Nephron progenitor cell (in vitro differentiated cells): ENCODE measurements around the gene MFF.

Experiments used
- DNase-seq: peaks from one replicate; pipeline ENCODE4 v3.0.0; 2021
- H3K27ac Mint-ChIP-seq: 2 replicates; pipeline ENCODE4 v1.8.0; 2021; ENCODE audit warnings: mild to moderate bottlenecking, moderate library complexity, mixed read lengths
- H3K27me3 Mint-ChIP-seq: 2 replicates; pipeline ENCODE4 v1.8.0; 2021; ENCODE audit warnings: mild to moderate bottlenecking, low read depth, mixed read lengths; ENCODE audit not compliant: poor library complexity
- H3K36me3 Mint-ChIP-seq: 2 replicates; pipeline ENCODE4 v1.8.0; 2021; ENCODE audit warnings: low read depth, mixed read lengths
- H3K4me1 Mint-ChIP-seq: 2 replicates; pipeline ENCODE4 v1.8.0; 2021; ENCODE audit warnings: mixed read lengths
- H3K4me3 Mint-ChIP-seq: 2 replicates; pipeline ENCODE4 v1.8.0; 2021; ENCODE audit warnings: mild to moderate bottlenecking, moderate library complexity, mixed read lengths
- H3K9me3 Mint-ChIP-seq: 2 replicates; pipeline ENCODE4 v1.8.0; 2021; ENCODE audit warnings: mild to moderate bottlenecking, moderate library complexity, mixed read lengths
- CTCF ChIP-seq: fragments of 200-600 bp; sonication (generic); IDR thresholded peaks from 2 replicates; pipeline ENCODE4 v1.5.0; 2021; ENCODE audit warnings: antibody characterized with exemption

The MFF gene

DNA sequence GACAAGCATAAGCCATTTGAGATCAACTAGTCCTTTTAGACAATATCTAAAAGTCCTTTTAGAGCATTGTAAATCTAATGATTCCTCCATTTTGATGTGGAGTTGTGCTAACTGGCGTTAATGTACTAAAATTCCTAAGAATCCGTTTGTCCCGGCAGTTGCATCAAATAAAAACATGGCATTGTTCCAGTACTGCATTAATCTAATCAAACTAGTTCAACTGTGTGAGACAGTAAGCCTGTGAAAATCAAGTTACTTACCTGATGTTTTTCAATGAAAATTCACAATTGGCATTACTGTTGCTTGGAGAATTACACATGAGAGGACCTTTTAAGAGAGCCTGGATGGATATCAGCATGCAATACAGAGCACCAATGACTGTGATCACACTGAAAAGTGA is 40.8 kb downstream of the MFF start:
- Mint-ChIP-seq H3K4me1 (no peaks in the 10 kb centered on the region), H3K36me3 (peaks cover 4% of the 10 kb centered on the region), H3K27ac (no peak overlapping the region), H3K9me3 (no peaks in the 10 kb centered on the region), H3K4me3 (no peak overlapping the region), H3K27me3 (no peaks in the 10 kb centered on the region)
- no peak for TF ChIP-seq CTCF
- no peak for DNase-seq

- no peak for DNase-seq
- no peak overlapping the region for H3K27ac Mint-ChIP-seq
- no peak for TF ChIP-seq CTCF
These were observed 41.8 kb downstream of the MFF start for GRCh38 chr2:227366769-227367426.

DNA sequence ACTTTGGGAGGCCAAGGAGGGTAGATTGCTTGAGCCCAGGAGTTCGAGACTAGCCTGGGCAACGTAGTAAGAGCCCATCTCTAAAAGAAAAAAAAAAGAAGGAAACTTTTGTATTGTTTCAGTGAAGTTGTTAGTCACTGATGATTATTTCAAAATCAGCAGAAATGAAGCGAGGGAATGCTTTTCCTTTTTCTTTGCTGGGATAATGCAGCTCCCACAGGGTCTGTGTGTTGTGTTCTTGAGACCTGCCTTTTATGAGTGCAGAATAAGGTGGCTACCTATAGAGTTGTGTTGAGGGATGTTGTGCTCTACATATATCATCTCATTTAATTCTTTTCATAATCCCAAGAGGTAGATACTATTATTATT is 42.4 kb downstream of the MFF start:
- Mint-ChIP-seq H3K27me3 (no peaks in the 10 kb centered on the region), H3K9me3 (no peaks in the 10 kb centered on the region), H3K36me3 (no peaks in the 10 kb centered on the region), H3K4me1 (peaks cover 5% of the 10 kb centered on the region), H3K4me3 (no peak overlapping the region), H3K27ac (no peak overlapping the region)
- no peak for DNase-seq
- no peak for TF ChIP-seq CTCF

More at GRCh38 chr2:227366769-227367426, 41.8 kb downstream of the MFF start:
- peaks cover 5% of the 10 kb centered on the region for H3K4me1 Mint-ChIP-seq
- H3K36me3 Mint-ChIP-seq, result no peaks in the 10 kb centered on the region
- no peaks in the 10 kb centered on the region for H3K27me3 Mint-ChIP-seq
- no peaks in the 10 kb centered on the region for H3K9me3 Mint-ChIP-seq
- H3K4me3 Mint-ChIP-seq, result no peak overlapping the region

- DNase-seq, result no peak
- H3K27me3 Mint-ChIP-seq, result no peaks in the 10 kb centered on the region
- H3K4me1 Mint-ChIP-seq, result peaks cover 9% of the 10 kb centered on the region
- H3K27ac Mint-ChIP-seq, result no peak overlapping the region
- no peaks in the 10 kb centered on the region for H3K9me3 Mint-ChIP-seq
- no peaks in the 10 kb centered on the region for H3K36me3 Mint-ChIP-seq
- no peak overlapping the region for H3K4me3 Mint-ChIP-seq
- TF ChIP-seq CTCF, result no peak
These were observed 43.5 kb downstream of the MFF start for GRCh38 chr2:227368574-227368973.

DNA sequence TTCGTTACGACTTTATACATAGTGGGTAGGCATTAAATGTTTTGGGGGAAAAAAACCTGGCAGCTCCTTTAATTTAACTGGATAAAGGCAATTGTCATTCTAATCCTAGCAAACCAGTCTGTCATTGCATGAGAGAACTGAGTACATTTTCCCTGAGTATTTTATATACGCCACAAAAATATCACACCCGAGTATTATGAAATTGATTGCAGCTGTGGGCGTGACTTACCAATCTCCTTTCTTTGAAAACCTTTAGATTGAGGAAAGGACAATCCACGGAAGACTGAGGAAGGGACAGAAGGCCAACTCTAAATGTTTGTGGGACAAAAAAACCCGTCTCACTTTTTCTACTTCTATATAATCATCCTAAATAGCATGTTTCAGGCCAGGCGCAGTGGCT is 45.0 kb downstream of the MFF start:
- TF ChIP-seq CTCF, result no peak
- H3K9me3 Mint-ChIP-seq, result no peaks in the 10 kb centered on the region
- DNase-seq, result no peak
- H3K27ac Mint-ChIP-seq, result no peak overlapping the region
- H3K4me1 Mint-ChIP-seq, result peaks cover 9% of the 10 kb centered on the region
- no peak overlapping the region for H3K4me3 Mint-ChIP-seq
- H3K36me3 Mint-ChIP-seq, result no peaks in the 10 kb centered on the region
- no peaks in the 10 kb centered on the region for H3K27me3 Mint-ChIP-seq

DNA sequence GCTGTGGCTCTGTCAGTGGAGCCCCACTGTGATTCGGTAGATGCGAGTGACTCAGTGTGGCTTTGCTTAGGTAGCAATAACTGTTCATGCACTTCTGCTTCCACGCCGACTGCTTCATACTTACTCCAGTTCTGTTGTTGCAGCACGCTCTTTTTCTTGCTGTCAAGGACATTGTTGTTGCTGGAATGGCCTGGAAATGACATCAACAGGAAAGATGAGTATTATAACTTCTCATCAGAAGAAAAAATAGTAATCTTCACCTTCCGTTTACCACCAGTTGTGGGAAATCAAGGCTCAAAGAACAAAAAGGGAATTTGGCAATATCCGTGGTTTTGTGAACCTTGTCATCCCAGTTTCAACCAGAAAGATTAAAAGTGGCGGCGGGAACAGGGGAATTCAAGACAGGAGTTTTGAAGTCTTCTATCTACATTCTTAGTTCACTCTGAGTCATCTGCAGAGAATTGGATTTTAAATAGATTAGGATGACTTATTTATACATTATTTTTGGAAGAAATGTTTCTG is 45.8 kb downstream of the MFF start:
- Mint-ChIP-seq H3K4me3 (no peak overlapping the region), H3K27ac (no peak overlapping the region), H3K36me3 (no peaks in the 10 kb centered on the region), H3K9me3 (no peaks in the 10 kb centered on the region), H3K4me1 (peaks cover 9% of the 10 kb centered on the region), H3K27me3 (no peaks in the 10 kb centered on the region)
- DNase-seq, result no peak
- no peak for TF ChIP-seq CTCF
